HepG2 (cell line): ENCODE measurements around the gene ZNF318. TPM values are rescaled to one million over a fixed set of nuclear protein-coding genes. Genes with fewer than 3 reads are reported as not detected.

Source experiments
- ATF1 ChIP-seq: IDR thresholded peaks from 2 replicates; pipeline ENCODE4 v1.6.1; 2016; ENCODE audit warnings: mild to moderate bottlenecking, control low read depth
- ATF3 ChIP-seq: sonication (generic); formaldehyde crosslinking; IDR thresholded peaks from 2 replicates; pipeline ENCODE4 v1.4.0; 2020; ENCODE audit warnings: missing genetic modification reagents
- EEA1 ChIP-seq: sonication (generic); formaldehyde crosslinking; IDR thresholded peaks from 2 replicates; pipeline ENCODE4 v1.5.1; 2020; ENCODE audit warnings: mild to moderate bottlenecking, missing genetic modification reagents, borderline replicate concordance
- ETV5 ChIP-seq: IDR thresholded peaks from 2 replicates; pipeline ENCODE4 v1.6.1; 2018; ENCODE audit warnings: missing biosample characterization, missing genetic modification reagents, inconsistent platforms, borderline replicate concordance
- HOMEZ ChIP-seq: IDR thresholded peaks from 2 replicates; pipeline ENCODE4 v1.6.1; 2016; ENCODE audit warnings: low read depth
- KMT2B ChIP-seq: IDR thresholded peaks from 2 replicates; pipeline ENCODE4 v1.6.1; 2016; ENCODE audit warnings: missing genetic modification reagents, missing compliant biosample characterization
- MLX ChIP-seq: IDR thresholded peaks from 2 replicates; pipeline ENCODE4 v1.6.1; 2016
- NFKB2 ChIP-seq: sonication (generic); formaldehyde crosslinking; IDR thresholded peaks from 2 replicates; pipeline ENCODE4 v1.4.0; 2020; ENCODE audit warnings: missing genetic modification reagents, borderline replicate concordance
- RFX3 ChIP-seq: IDR thresholded peaks from 2 replicates; pipeline ENCODE4 v1.6.1; 2016; ENCODE audit warnings: missing biosample characterization, missing genetic modification reagents
- SIN3A ChIP-seq: IDR thresholded peaks from 2 replicates; pipeline ENCODE4 v1.6.1; 2011; ENCODE audit warnings: low read depth, mild to moderate bottlenecking, control low read depth, low read length, borderline replicate concordance
- TBX3 ChIP-seq: fragments of 450-650 bp; IDR thresholded peaks from 2 replicates; pipeline ENCODE4 v1.6.1; 2017; ENCODE audit warnings: antibody characterized with exemption, mild to moderate bottlenecking, inconsistent platforms, borderline replicate concordance
- TRIM22 ChIP-seq: fragments of 450-650 bp; IDR thresholded peaks from 2 replicates; pipeline ENCODE4 v1.6.1; 2017
- ZBTB38 ChIP-seq: sonication (generic); formaldehyde crosslinking; IDR thresholded peaks from 2 replicates; pipeline ENCODE4 v1.5.1; 2020; ENCODE audit warnings: mild to moderate bottlenecking, missing genetic modification reagents
- ZKSCAN5 ChIP-seq: sonication (generic); formaldehyde crosslinking; IDR thresholded peaks from 2 replicates; pipeline ENCODE4 v1.5.1; 2020; ENCODE audit warnings: mild to moderate bottlenecking, missing genetic modification reagents
- ZNF12 ChIP-seq: sonication (generic); formaldehyde crosslinking; IDR thresholded peaks from 2 replicates; pipeline ENCODE4 v1.5.0; 2020; ENCODE audit warnings: missing genetic modification reagents
- ZNF136 ChIP-seq: sonication (generic); formaldehyde crosslinking; IDR thresholded peaks from 2 replicates; pipeline ENCODE4 v1.8.1; 2022; ENCODE audit warnings: low read depth, mild to moderate bottlenecking, moderate library complexity, missing genetic modification reagents
- ZNF274 ChIP-seq: sonication (generic); formaldehyde crosslinking; IDR thresholded peaks from 2 replicates; pipeline ENCODE4 v1.5.1; 2020; ENCODE audit warnings: mild to moderate bottlenecking, missing genetic modification reagents
- ZNF558 ChIP-seq: sonication (generic); formaldehyde crosslinking; IDR thresholded peaks from 2 replicates; pipeline ENCODE4 v1.9.0; 2022; ENCODE audit warnings: mild to moderate bottlenecking, missing genetic modification reagents, borderline replicate concordance
- ZNF616 ChIP-seq: sonication (generic); formaldehyde crosslinking; IDR thresholded peaks from 2 replicates; pipeline ENCODE4 v1.5.0; 2020; ENCODE audit warnings: low read depth, mild to moderate bottlenecking, missing genetic modification reagents
- ZNF670 ChIP-seq: sonication (generic); formaldehyde crosslinking; IDR thresholded peaks from 2 replicates; pipeline ENCODE4 v1.8.0; 2022; ENCODE audit warnings: mild to moderate bottlenecking, missing genetic modification reagents, borderline replicate concordance
- ZNF674 ChIP-seq: sonication (generic); formaldehyde crosslinking; IDR thresholded peaks from 2 replicates; pipeline ENCODE4 v1.5.0; 2020; ENCODE audit warnings: low read depth, mild to moderate bottlenecking, missing genetic modification reagents
- ZNF710 ChIP-seq: sonication (generic); formaldehyde crosslinking; IDR thresholded peaks from 2 replicates; pipeline ENCODE4 v1.5.0; 2020; ENCODE audit warnings: mild to moderate bottlenecking, missing genetic modification reagents, borderline replicate concordance
- ZNF788 ChIP-seq: sonication (generic); formaldehyde crosslinking; IDR thresholded peaks from 2 replicates; pipeline ENCODE4 v1.5.0; 2020; ENCODE audit warnings: mild to moderate bottlenecking, missing genetic modification reagents, borderline replicate concordance
- polyA plus RNA-seq, 8 experiments: library from polyadenylated mRNA; depleted of rRNA in 3 of 8; stranded (reverse) in 7 of 8; unstranded in 1 of 8; fragments of >200 nt; fragmentation: Illumina TruSeq in 4 of 8; extraction: Trizol in 4 of 8; gene quantifications; 2 replicates each; pipeline versions ENCODE4 v1.2.1 to v1.2.3, GENCODE V29; 2011 to 2016; ENCODE audit warnings: low read depth in 4 of 8, missing spikeins in 1 of 8, mixed read lengths in 1 of 8; ENCODE audit not compliant: insufficient read depth in 1 of 8
- total RNA-seq, 5 experiments: library from RNA; depleted of rRNA; stranded (reverse); fragments of >200 nt; fragmentation: Illumina TruSeq; extraction: Trizol; gene quantifications; 2 replicates each; pipeline ENCODE4 v1.2.3, GENCODE V29; 2016; ENCODE audit warnings: low read depth in 1 of 5

Gene ZNF318
- total and polyA plus RNA-seq, 2 of the 13 experiments (the other 11 are each of a cell fraction or from before 2014, with no cell fraction given): 13.0 to 14.5 TPM

- TF ChIP-seq ZNF788 (CRISPR knock-in tag) (peak; percentile 66; the same call in 1 of the 2 replicates), ZNF274 (no peak), NFKB2 (CRISPR knock-in tag) (peak; percentile 44; the same call in 1 of the 2 replicates), ETV5 (CRISPR knock-in tag) (no peak; the same call in 1 of the 2 replicates), ZBTB38 (CRISPR knock-in tag) (no peak; the same call in 1 of the 2 replicates), EEA1 (CRISPR knock-in tag) (no peak), ZNF670 (CRISPR knock-in tag) (peak; percentile 66; the same call in 1 of the 2 replicates), ATF1 (CRISPR knock-in tag) (no peak), TBX3 (no peak), SIN3A (0 out of 2 replicates have a peak, but pooled peaks have one; percentile 42), ZNF616 (CRISPR knock-in tag) (no peak), KMT2B (peak; percentile 77; the same call in 1 of the 2 replicates), MLX (CRISPR knock-in tag) (peak; percentile 52; the same call in 1 of the 2 replicates), RFX3 (CRISPR knock-in tag) (no peak), ZNF558 (CRISPR knock-in tag) (peak; percentile 72; the same call in 1 of the 2 replicates), ZNF12 (no peak), ATF3 (CRISPR knock-in tag) (no peak), ZNF674 (no peak; the same call in 1 of the 2 replicates), ZNF136 (CRISPR knock-in tag) (no peak), ZKSCAN5 (no peak), ZNF710 (peak; percentile 59; the same call in 1 of the 2 replicates), HOMEZ (CRISPR knock-in tag) (peak; percentile 68), TRIM22 (no peak)
These were observed at the start of gene ZNF318 (continued) for GRCh38 chr6:43369174-43370002.
